Gastroesophageal sphincter (tissue), 4 donors: ENCODE data around the gene PIM3. TPM values are rescaled to one million over a fixed set of nuclear protein-coding genes. Genes with fewer than 3 reads are reported as not detected.

ENCODE experiments used
- ATAC-seq: fragments of 150-250 bp; one replicate; pipeline ENCODE4 v1.9.1; 2016; ENCODE audit warnings: mild to moderate bottlenecking, moderate library complexity
- H3K27ac ChIP-seq, 4 donors: fragments of 200-600 bp; sonication (generic) in 3 of 4; 1 replicate in 3 of 4; 2 replicates in 1 of 4; pipeline ENCODE4 v1.5.1; 2016 to 2019
- H3K27me3 ChIP-seq: fragments of 200-600 bp; sonication (generic); one replicate; pipeline ENCODE4 v1.5.1; 2019
- H3K36me3 ChIP-seq, 2 donors: fragments of 200-600 bp; sonication (generic); one replicate each; pipeline ENCODE4 v1.5.1; 2019; ENCODE audit warnings: control low read depth in 1 of 2
- H3K4me1 ChIP-seq, 3 donors: fragments of 200-600 bp; sonication (generic); 1 replicate in 2 of 3; 2 replicates in 1 of 3; pipeline ENCODE4 v1.5.1; 2016 to 2019; ENCODE audit warnings: control low read depth in 2 of 3
- H3K4me3 ChIP-seq, 2 donors: fragments of 200-600 bp; sonication (generic); one replicate each; pipeline ENCODE4 v1.5.1; 2019; ENCODE audit warnings: mild to moderate bottlenecking in 1 of 2, moderate library complexity in 1 of 2
- H3K9me3 ChIP-seq, 3 donors: fragments of 200-600 bp; sonication (generic); one replicate each; pipeline ENCODE4 v1.5.1; 2017 to 2019; ENCODE audit warnings: control low read depth in 2 of 3
- EP300 ChIP-seq: sonication (generic); formaldehyde crosslinking; IDR thresholded peaks from one replicate; pipeline ENCODE4 v1.6.1; 2017; ENCODE audit warnings: antibody characterized with exemption, mild to moderate bottlenecking
- POLR2A ChIP-seq, 2 donors: fragments of 450-650 bp; IDR thresholded peaks; one replicate each; pipeline ENCODE4 v1.6.1; 2017; ENCODE audit warnings: antibody characterized with exemption in 2 of 2, mild to moderate bottlenecking in 2 of 2, moderate library complexity in 1 of 2
- POLR2AphosphoS5 ChIP-seq: sonication (generic); formaldehyde crosslinking; IDR thresholded peaks from one replicate; pipeline ENCODE4 v1.6.1; 2017; ENCODE audit warnings: antibody characterized with exemption
- WGBS, 2 donors: methylation state at CpG; one replicate each; pipeline ENCODE4 v1.1.5; 2018; ENCODE audit warnings: low coverage in 1 of 2; 5-methylcytosine and 5-hydroxymethylcytosine counted together
- total RNA-seq, 4 donors: library from RNA; depleted of rRNA; stranded (reverse); fragments of >200 nt; gene quantifications; one replicate each; pipeline ENCODE4 v1.1.0, GENCODE V29; 2016
- TF ChIP-seq, protein P1 (sequence below), 4 experiments: fragments of 200-600 bp in 2 of 4; fragments of 450-650 bp in 2 of 4; sonication (generic) in 1 of 4; IDR thresholded peaks; one replicate each; pipeline ENCODE4 v1.5.1; 2017 to 2019; ENCODE audit warnings: antibody characterized with exemption in 4 of 4, mild to moderate bottlenecking in 2 of 4, moderate library complexity in 2 of 4

Gene PIM3
- total RNA-seq, 4 donors from 2014 or later, result 30.0 to 58.3 (median 46.4) TPM

GRCh38 chr22:49954991-49955580, 5.5 kb upstream of the PIM3 start:
- 100% methylated on average over 1 of the region's 15 CpGs; no CpG with 5 or more reads in 1 of the 2 donors for WGBS, 2 donors
- no peaks in the 10 kb centered on the region for H3K27me3 ChIP-seq
- no peak overlapping the region for H3K4me3 ChIP-seq
- H3K27ac ChIP-seq, result peak overlapping the region in 2 of 4 donors; percentile 24 to 58
- TF ChIP-seq EP300 (no peak), POLR2A (IDR thresholded peaks at IDR 0.05) (no peak), POLR2AphosphoS5 (no peak)
- TF ChIP-seq, protein P1, sequence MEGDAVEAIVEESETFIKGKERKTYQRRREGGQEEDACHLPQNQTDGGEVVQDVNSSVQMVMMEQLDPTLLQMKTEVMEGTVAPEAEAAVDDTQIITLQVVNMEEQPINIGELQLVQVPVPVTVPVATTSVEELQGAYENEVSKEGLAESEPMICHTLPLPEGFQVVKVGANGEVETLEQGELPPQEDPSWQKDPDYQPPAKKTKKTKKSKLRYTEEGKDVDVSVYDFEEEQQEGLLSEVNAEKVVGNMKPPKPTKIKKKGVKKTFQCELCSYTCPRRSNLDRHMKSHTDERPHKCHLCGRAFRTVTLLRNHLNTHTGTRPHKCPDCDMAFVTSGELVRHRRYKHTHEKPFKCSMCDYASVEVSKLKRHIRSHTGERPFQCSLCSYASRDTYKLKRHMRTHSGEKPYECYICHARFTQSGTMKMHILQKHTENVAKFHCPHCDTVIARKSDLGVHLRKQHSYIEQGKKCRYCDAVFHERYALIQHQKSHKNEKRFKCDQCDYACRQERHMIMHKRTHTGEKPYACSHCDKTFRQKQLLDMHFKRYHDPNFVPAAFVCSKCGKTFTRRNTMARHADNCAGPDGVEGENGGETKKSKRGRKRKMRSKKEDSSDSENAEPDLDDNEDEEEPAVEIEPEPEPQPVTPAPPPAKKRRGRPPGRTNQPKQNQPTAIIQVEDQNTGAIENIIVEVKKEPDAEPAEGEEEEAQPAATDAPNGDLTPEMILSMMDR (IDR thresholded peaks at IDR 0.05), result no peak
- no peaks in the 10 kb centered on the region for H3K36me3 ChIP-seq
- ATAC-seq, result no peak
- no peaks in the 10 kb centered on the region for H3K9me3 ChIP-seq
- H3K4me1 ChIP-seq, result peaks cover 0 to 49% (median 19%) of the 10 kb centered on the region in 3 donors

DNA sequence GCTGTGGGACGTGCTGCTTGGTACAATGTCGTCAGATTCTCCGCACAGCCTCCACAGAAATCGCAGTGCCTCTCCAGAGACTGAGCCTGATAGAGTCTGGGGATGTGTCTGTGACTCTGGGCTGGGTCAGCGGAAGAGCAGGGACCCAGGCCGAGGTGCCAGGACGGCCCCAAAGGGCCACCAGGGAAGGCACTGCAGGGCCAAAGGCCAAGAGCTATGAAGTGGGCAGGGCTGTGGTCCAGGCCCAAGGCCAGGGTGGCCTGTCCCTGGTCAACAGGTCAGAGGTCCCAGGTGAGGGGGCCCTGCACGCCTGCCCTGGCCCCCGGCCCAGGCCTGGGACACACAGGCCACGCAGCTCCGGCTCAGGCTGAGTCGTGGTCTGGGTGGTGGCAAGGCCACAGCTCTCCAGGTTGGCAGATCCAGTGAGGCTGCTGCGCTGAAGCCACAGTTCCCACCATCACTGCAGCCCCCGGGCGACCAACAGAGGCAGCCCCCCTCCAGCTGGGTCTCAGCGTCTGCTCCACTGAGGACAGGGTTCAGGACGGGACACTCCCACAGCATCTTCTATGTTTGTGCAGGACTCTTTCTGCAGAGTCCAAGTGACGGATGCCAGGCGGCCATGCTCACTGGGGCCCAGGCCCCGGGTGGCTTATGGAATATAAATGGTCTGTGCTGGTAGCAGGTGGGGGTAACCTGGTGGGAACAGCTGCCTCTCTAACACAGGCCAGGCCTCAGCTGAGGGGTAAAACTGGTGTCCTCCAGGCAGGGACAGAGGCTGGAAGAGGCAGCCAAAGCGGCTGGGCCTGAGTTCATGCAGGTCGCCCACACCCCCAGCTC, 4.8 kb upstream of the PIM3 start:
- H3K4me1 ChIP-seq, result peaks cover 0 to 50% (median 19%) of the 10 kb centered on the region in 3 donors
- H3K9me3 ChIP-seq, result no peaks in the 10 kb centered on the region
- H3K27ac ChIP-seq, result no peak overlapping the region
- H3K36me3 ChIP-seq, result no peaks in the 10 kb centered on the region
- H3K27me3 ChIP-seq, result no peaks in the 10 kb centered on the region
- no peak overlapping the region for H3K4me3 ChIP-seq
- no peak for TF ChIP-seq POLR2AphosphoS5
- TF ChIP-seq, protein P1 (IDR thresholded peaks at IDR 0.05), result no peak
- TF ChIP-seq EP300, result no peak
- TF ChIP-seq POLR2A (IDR thresholded peaks at IDR 0.05), result no peak
- ATAC-seq, result no peak
- WGBS, 2 donors, result no CpG with 5 or more reads among the region's 22 CpGs

- whole genome bisulfite sequencing, 2 donors, result 20% methylated on average over 1 of the region's 15 CpGs; no CpG with 5 or more reads in 1 of the 2 donors
- peaks cover 0 to 53% (median 19%) of the 10 kb centered on the region in 3 donors for H3K4me1 ChIP-seq
Measured at GRCh38 chr22:49956418-49956770, 4.2 kb upstream of the PIM3 start.

GRCh38 chr22:49956914-49957825, 3.4 kb upstream of the PIM3 start:
- Histone ChIP-seq H3K27ac (no peak overlapping the region), H3K27me3 (no peaks in the 10 kb centered on the region), H3K9me3 (no peaks in the 10 kb centered on the region), H3K4me3 (no peak overlapping the region), H3K4me1 (peaks cover 0 to 57% (median 15%) of the 10 kb centered on the region in 3 donors), H3K36me3 (no peaks in the 10 kb centered on the region)
- 86 to 92% methylated on average over 7 to 11 of the region's 20 CpGs for WGBS, 2 donors
- no peak for ATAC-seq
- no peak for TF ChIP-seq POLR2A (IDR thresholded peaks at IDR 0.05)
- no peak for TF ChIP-seq POLR2AphosphoS5
- TF ChIP-seq, protein P1 (IDR thresholded peaks at IDR 0.05), result no peak
- no peak for TF ChIP-seq EP300

More at GRCh38 chr22:49956418-49956770, 4.2 kb upstream of the PIM3 start:
- H3K4me3 ChIP-seq, result no peak overlapping the region
- TF ChIP-seq EP300 (no peak), POLR2AphosphoS5 (no peak), POLR2A (IDR thresholded peaks at IDR 0.05) (no peak)
- TF ChIP-seq, protein P1 (IDR thresholded peaks at IDR 0.05), result no peak
- no peaks in the 10 kb centered on the region for H3K9me3 ChIP-seq
- no peak for ATAC-seq
- no peaks in the 10 kb centered on the region for H3K27me3 ChIP-seq
- no peaks in the 10 kb centered on the region for H3K36me3 ChIP-seq
- no peak overlapping the region for H3K27ac ChIP-seq
